HG03175 (cell line): ENCODE results near the gene TGFBR1.

Source experiments
- ATAC-seq: cut with Tn5 transposase; IDR thresholded peaks from one replicate; pipeline ENCODE4 v1.9.1; 2021; ENCODE audit warnings: mild to moderate bottlenecking, moderate library complexity; ENCODE audit not compliant: unreplicated experiment

TGFBR1 gene

DNA sequence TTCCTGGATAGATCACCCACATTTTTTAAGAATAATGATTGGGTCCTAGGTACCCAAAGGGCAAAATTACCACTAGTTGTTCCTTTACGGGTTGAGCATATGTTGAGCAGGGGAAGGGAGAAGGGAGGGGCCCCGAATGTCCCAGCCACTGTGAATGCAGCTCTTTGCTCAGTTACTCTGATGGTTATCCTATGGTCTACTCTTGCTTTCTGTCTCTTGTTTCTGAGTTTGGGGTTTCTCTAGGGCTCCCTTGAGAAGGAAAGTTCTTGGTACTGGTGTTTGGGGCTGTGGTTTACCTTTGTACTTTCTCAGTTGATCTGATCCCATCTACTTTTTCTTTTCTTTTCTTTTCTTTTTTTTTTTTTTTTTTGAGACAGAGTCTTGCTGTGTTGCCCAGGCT lies 61.2 kb downstream of the TGFBR1 start:
- no peak for ATAC-seq

DNA sequence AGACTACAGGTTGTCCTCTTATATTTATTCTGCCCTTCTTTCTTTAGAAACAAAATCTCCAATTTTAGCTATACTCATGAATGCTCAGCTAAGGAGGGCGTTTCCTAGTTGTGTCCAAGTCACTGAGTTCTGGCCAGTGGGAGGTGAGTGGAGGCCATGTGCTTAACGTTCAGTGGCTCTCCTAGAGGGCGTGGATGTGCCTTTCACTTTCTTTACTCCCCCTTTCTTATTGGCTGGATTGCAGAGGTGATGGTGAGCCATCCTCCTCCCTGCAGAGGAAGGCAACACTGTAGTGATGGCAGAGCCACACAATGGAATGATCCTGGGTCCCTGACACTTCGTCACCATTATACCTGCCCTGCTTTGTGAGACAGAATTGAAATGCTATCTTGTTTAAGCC lies 62.2 kb downstream of the TGFBR1 start:
- no peak for ATAC-seq

DNA sequence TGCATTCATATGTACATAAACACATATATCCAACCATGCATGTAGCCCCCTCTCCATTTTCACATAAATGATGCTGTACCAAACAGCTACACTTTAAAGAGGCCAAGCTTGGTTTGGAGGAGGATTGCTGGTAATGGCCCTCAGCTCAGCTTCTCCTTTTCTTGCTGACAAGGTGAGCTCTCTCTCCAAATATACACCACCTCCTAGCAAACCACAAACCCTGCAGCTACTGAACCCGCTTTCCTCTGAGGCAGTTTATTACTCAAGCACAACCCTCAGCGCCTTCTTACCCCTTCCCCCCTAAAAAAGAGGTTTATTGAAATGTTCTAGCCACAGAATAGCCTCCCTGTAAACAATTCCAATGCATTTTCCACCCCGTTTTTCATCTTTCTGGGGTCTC lies 62.8 kb downstream of the TGFBR1 start:
- no peak for ATAC-seq

DNA sequence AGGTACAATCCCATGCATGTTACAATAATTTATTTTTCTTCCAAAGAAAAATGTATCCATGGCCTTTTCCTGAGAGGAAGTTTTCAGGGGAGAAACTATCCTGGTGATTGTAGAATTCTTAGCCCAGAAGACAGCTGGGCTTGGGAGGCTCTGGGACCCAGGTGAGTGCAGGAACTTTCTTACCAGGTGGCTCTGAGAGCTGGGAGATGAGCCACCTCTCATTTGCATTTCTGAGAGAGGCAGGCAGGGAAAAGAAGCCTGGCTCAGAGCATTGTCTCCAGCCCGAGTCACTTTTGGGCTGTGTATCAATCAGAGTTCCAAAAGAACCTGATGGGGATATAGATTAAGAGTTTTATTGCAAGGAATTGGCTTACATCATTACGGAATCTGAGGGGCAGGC lies 64.2 kb downstream of the TGFBR1 start:
- no peak for ATAC-seq

DNA sequence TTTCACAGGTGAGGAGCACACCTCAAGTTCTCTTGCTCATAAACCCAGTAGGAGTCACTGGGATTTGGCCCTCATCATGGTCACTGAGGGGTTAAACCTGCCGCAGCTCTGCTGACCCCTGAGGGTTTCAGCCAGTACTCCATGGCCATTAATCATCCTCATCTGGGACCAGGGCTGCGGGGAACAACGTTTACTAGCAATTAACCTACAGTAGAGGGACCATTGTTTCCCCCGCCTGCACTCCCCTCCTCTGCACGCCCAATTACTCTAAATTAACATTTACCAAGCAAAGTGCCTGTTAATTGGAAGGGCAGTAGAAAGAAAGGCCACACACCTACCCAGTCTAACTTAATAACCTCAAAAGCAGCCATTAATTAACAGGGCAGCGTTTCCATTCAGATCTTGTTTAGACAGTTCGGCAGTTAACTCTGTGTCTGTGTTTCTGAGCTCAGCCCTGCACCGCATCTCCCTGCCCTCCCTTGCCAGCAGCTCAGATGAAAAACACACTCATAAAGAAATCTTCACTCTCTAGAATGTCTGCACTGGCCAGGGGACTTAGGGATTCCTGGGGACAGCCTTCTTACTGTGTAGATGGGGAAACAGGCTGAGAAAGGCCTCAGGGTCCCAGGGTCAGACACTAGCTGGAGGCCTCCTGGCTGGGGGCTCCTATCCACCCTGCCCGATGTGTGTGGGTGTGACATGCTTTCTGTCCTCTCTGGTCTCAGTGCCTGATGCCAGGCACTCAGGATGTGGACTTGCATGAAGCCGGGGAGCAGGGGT lies 65.3 kb downstream of the TGFBR1 start:
- ATAC-seq = no peak

DNA sequence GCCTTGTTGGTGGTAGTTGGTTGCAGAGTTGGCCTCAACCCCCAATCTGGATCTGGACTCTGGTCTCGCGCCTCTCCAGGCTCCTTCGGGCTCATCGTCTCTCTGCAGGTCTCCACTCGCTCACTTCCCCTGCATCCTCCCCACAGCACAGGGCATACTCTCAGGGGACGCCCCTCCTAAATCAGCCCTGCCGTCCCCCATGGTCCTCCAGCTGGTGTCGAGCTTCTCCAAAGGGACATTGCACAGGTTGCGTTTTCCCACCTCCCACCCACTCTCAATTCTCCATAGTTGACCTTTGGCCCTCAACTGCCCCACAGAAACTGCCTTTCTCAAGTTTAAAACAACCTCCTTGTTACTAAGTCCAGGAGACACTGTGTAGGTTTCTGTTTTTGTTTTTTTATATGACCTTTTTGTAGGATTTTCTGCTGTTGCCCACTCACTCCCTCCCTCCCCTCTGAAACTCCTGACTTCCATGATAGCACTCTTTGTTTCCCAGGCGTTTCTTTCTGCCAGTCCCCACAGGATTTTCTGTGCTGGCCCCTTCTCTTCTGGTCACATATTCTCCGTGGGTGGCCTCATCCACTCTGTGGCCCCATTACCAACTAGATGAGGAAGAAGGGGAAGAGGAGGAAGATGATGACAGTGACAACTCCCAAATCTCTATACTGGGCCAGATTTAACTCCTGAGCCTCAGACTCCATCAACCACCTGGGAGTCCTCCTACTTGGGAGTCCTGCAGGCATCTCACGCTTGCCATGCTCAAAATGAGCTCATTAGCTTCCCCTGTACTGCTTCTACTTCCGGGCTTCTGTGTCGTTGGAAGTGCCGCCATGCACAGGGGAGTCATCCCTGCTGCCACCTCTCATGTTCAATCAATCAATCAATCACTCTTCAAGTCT lies 66.6 kb downstream of the TGFBR1 start:
- no peak for ATAC-seq

DNA sequence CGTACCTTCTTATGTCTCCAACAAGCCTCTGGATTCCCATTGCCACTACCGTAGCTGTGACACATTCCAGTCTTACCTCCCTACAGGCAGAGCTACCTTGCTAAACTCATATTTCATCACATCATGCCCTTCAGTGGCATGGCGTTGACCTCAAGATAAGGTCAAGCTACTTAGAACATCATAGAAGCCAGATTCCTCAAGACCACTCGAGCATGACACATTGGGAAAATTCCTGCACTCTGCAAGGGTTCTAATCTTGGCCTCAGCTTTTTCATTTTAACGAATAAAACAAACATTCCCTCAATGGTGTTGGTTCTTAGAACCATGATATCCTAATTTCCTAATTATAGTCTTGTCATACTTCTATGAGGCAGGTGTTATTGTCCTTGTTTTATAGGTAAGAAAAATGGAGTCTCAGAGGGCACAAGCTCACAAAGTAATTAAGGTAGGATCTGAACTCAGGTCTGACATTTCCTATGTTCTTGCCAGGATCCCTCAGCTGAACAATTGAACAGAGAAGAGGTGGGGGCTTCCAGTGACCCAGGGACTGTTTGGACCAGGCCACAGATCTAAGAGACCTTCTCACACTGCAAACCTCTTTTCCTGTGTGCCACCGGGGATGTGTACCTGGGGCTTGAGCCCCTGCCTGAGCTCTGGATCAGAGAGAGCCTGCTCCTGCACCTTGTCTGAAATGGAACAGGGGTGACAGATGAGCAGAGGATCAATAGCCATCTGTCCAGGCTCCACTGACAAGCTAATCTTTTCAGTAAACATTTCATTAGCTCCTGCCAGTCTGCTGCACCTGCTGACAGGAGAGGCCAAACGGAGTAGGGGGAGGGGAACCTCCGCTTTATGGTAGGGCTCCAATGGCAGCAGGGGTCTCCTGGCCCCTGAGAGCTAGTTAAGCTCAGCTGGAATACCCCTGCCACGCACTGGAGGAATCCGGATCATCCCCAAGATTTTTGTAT lies 67.5 kb downstream of the TGFBR1 start:
- no peak for ATAC-seq

DNA sequence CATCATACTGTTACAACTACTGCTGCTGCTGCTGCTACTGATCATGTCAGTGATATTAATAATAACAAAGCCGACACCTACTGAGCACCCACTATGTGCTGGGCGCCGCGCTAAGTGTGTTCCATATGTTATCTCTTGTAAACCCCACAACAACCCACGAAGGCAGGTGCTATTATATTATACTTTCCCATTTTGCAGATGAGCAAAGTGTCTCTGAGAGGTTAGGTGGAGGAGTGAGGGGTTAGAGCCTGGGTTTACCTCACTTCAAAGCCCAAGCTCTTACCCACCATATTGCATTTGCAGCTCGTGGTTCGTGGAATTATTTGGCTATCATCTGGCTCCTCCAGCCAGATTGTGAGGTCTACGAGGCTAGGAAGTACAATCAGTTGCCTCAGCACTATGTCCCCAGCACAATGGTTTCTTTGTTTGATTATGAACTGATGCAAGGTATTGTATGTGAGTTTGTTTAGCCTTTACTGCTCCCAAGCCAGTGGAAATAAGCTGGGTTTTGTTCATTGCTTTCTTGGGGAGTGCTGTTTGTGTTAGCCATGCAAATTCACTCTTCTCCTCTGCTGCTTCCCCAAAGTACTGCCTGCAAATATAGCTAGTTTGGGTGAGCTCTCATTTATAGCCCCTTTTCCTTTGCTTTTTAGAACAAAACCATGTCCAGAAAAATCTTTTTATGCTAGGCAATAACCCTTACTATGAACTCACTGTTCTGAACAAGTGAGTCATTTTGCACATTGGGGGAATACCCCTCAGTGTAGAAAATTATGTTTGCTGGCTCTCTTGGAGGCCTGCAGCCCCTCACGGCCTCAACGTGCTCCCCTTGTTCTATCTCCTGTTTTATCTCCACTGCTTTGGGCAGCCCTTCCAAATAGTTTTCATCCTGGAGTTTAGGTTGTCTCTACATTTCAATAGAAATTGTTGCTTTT lies 68.9 kb downstream of the TGFBR1 start:
- ATAC-seq = no peak

DNA sequence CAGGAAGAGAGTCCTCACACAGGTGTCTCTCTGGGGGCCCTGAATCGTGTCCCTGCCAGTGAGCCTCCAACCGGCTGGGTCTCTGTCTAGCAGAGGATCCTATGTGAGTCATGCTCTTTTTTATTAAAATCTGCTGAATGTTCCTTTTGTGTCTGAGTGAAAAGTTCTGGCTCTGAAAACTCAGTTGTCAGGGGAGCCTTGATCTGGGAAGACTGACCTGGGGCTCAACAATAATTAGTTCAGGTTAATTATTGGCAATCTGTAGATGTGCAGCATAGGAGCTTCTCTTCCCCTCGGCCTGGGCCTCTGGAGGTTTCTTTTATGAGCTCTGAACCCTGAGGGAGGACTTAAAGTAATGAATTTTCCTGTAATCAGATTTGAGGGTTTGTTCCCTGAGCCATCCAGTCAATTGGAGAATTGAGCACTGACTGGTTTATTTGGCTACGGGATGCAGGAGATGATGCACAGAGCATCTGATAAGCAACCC lies 71.7 kb downstream of the TGFBR1 start:
- no peak for ATAC-seq

DNA sequence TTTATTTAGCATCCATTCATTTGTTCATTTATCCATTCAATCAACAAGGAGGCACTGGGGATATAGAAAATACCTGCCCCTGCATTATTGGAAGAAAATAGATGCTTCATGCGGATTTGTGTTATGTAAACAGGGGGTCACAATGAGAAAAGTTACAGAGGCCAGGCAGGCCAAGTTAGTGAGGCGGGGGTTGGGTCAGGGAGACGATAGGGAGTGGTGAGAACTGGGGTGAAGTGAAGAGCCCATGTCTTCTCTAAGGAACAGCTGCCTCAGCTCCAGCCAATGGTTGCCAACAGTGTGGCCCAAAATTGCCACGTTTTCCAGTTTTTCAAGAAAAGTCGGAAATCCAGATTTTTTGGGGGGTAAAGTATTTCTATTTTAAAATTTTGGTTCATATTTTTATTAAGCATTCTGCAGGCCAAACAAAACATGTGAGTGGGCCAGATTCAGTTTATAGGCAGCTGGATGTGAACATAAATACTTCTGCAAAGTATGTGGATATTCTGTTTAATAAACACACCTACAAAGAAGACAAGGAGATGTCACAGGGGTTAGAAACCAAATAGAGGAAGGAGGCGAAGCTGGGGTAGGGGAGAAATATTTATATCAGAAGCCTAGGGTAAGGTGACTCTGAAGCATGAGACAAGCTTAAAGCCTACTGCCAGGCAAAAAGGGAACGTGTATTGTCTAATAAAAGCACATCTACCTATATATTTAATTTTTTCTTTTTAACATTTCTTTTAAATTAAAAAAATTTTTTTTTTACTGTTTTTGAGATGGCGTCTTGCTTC lies 72.9 kb downstream of the TGFBR1 start:
- ATAC-seq = no peak

DNA sequence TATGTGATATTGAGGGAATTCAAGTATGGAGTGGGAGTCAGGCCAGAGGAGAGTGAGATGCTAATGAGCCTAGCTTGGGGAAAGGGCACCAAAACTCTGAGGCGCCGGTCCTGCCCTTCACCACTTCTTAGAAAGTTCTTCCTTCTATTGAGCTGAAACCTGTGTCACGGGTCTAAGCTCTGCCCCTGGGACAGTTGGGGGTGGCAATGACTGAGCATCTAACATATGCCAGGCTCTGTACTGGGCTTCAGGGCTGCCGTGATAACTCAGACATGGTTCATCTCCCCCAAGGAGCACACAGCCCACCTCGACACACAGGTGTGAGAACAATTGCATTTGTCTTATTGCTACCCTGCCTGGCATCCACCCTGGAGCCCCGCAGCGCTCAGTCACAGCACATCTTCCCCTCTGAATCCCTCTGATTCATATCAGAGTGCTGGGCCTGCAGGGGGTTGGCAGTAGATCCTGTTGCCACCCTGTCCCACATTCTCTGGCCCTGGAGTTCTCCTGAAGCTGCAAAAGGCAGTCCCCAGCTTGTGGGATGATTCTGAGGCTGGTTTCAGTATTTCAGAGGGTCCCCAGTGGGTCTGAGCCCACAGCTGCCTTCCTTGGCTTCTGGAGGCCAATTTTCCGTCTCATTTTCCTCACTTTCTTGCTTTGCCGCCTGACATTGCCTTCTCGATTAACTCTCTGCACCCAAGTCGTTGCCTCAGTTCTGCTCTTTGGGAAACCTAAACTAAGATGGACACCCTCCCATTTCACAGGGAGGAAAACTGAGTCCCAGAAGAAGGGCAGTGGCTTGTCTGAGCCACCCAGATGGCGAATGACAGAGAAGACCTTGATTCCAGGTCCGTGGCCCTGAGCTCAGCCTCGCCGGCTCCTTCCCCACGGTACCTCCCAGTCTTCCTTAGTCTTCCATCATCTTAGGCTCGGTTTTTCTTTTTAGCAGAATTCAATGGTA lies 74.3 kb downstream of the TGFBR1 start:
- no peak for ATAC-seq

DNA sequence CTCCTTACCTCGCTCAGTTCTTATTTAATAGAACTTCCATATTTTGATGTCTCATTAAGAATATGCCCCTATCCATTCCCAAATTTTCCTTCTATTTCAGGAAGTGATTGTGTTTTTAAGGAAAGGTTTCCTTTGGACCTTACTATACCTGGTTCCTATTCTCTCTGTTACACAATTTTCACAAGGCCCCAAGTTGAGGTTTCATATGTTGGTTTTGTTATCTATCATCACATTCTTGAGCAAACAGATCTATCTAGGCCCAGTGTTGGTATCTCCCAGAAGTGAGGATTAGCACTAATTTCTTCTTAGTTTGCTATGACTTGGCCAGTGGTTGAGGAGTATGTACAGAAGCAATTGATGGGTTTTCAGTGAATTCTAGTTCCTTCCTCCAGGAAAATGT lies 75.3 kb downstream of the TGFBR1 start:
- ATAC-seq = no peak

DNA sequence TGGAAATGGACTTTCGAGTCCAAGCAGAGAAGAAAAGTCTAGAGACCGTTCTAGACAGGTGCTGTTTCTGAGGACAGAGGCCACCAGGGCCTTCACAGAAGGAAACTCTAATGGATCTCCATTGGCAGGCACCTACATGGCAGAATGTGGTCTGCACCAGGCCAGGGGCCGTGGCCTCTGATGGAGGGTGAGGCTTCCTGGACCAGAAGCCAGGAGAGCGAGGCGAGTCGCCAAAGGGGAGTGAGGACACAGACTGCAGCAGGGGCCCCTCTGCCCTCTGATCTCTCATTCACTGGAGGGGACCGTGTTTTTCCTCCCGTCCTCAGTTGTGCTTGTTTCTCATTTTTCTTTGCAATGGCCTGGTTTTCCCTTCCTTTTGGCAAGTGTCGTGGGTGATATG lies 75.7 kb downstream of the TGFBR1 start:
- ATAC-seq = no peak

DNA sequence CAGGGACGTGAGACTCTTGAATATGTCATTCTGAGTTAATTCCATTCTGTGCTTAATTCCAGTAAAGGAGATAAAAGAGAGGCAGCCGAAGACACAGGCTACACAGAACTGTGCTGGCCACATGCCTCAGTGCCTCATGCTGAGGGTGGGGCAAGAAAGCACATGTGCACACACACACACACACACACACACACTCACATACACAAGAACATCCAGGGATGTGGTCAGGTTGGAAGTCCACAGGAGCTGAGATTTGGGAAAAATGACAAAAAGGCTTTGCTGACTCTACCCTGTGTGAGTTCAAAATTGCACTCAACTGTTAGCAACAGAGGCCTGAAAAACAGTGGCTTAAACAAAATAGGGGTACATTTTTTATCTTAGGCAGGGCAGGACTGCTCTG lies 76.3 kb downstream of the TGFBR1 start:
- ATAC-seq = no peak

DNA sequence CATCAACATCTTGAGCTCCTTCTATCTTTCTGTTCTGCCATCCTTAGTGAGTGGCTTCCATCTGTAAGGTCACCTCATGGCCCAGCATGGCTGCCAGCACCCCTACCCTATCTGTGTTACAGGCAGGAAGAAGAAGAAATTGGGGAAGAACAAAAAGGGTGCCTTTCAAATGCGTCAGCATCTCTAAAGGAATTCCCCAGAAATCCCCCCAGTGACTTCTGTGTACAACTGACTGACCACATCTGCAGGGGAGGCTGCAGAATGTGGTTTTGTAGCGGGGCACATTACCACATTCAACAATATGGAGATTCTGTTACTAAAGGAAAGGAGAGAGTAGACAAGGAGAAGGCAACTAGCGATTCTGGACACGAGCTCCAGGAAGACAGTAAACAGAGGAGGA lies 76.7 kb downstream of the TGFBR1 start:
- ATAC-seq = peak; percentile 26

DNA sequence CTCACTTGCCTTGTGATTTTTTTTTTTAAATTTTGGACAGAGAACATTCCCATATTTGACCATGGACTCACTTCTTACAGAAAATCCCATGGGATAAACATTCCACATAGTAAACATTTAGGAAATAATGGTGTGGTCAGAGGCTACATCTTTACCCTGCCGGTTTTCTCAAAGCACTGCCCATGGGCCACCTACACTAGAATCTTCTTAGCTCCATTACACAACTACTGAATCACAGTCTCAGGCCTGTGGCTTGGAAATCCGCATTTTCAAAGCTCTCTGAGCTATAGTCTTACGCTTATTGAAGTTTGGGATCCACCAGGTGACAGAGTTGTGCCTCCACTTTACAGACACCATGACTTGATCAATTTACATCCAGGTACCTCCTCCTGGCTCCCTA lies 77.4 kb downstream of the TGFBR1 start:
- ATAC-seq = no peak

DNA sequence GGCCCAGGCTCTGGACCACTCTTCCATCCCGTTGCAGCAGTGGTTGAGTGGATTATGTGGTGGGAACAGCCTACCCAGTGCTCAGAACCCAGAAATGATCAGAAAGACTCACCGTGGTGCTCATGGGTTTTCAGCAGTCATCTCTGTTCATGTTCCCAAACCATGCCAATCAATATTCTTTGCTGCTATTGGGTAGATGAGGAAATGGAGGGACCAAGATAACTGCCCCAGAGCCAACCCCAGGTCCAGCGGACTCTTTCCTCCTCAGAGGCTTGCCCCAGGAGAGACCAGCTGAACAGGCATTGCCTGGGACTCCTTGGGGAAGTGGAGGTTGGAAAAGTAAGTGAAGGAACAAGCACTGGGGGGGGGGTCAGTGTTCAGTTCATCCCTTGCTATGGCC lies 78.7 kb downstream of the TGFBR1 start:
- no peak for ATAC-seq

DNA sequence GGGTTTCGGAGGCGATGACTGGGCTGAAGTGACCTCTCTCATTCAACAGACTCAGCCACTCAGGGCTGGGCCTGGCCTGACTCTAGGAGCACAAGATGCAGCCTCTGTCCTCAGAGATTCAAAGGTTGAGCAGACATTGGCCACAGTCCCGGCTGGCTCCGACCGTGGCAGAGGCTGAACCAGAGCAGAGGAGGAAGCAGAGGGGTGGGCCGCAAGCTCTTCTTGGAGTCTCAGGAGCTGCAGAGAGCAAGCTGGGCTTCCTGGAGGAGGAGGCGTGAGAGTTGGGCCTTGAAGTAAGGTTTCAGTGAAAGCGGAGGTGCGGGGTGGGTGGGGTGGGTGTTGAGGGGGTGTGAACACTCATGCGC lies 79.2 kb downstream of the TGFBR1 start:
- no peak for ATAC-seq
